Vagina (tissue), 2 donors: ENCODE data around the gene SIGLEC10.

Experiments used
- CTCF ChIP-seq, 3 experiments: fragments of 450-650 bp in 2 of 3; fragments of 200-600 bp in 1 of 3; sonication (generic) in 1 of 3; IDR thresholded peaks; one replicate each; pipeline ENCODE4 v1.5.1; 2017 to 2019; ENCODE audit warnings: antibody characterized with exemption in 3 of 3, mild to moderate bottlenecking in 2 of 3, moderate library complexity in 2 of 3
- POLR2A ChIP-seq, 2 donors: fragments of 450-650 bp; IDR thresholded peaks; one replicate each; pipeline ENCODE4 v1.6.1; 2017; ENCODE audit warnings: antibody characterized with exemption in 2 of 2, mild to moderate bottlenecking in 2 of 2, moderate library complexity in 2 of 2
- POLR2AphosphoS5 ChIP-seq, 2 donors: sonication (generic); formaldehyde crosslinking; IDR thresholded peaks; one replicate each; pipeline ENCODE4 v1.9.0; 2017; ENCODE audit warnings: antibody characterized with exemption in 2 of 2, mild to moderate bottlenecking in 2 of 2, low read depth in 1 of 2; ENCODE audit not compliant: insufficient read depth in 1 of 2

- TF ChIP-seq CTCF (IDR thresholded peaks at IDR 0.05), result no peak
- no peak for TF ChIP-seq POLR2A (IDR thresholded peaks at IDR 0.05)
- no peak for TF ChIP-seq POLR2AphosphoS5 (IDR thresholded peaks at IDR 0.05; ENCODE audit: insufficient read depth in 1 of 2, low read depth in 1 of 2)
These were observed 41.6 kb upstream of the SIGLEC10 start for GRCh38 chr19:51458899-51459505.
